Epithelial cell of prostate (primary cell): ENCODE data around the gene PTPRM.

Experiments
- DNase-seq: peaks from one replicate; pipeline ENCODE4 v3.0.0-alpha.2; 2011; ENCODE audit warnings: low read depth, low spot score
- H3K27ac ChIP-seq: fragments of 450-650 bp; 2 replicates; pipeline ENCODE4 v1.5.1; 2017; ENCODE audit warnings: mild to moderate bottlenecking

PTPRM gene

DNA sequence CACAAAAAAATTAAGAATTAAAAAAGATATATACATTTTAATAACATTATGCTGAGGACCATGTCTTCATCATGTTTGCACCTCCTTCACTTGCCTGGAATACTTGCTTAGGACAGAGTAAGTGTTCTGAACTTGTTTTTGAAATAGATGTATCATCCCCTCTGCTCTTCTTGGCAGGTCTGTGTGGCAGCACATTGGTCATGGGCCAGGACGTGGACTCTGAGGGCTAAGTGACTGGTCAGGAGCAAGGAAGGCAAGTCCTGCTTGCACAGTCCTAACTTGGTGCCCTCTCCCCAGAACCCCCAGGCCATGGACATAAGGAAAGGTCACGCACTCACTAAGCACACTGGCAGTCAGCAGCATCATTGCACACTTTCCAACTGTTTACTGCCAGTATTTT is 95.8 kb downstream of the PTPRM start:
- DNase-seq: no peak
- H3K27ac ChIP-seq: no peak overlapping the region

DNA sequence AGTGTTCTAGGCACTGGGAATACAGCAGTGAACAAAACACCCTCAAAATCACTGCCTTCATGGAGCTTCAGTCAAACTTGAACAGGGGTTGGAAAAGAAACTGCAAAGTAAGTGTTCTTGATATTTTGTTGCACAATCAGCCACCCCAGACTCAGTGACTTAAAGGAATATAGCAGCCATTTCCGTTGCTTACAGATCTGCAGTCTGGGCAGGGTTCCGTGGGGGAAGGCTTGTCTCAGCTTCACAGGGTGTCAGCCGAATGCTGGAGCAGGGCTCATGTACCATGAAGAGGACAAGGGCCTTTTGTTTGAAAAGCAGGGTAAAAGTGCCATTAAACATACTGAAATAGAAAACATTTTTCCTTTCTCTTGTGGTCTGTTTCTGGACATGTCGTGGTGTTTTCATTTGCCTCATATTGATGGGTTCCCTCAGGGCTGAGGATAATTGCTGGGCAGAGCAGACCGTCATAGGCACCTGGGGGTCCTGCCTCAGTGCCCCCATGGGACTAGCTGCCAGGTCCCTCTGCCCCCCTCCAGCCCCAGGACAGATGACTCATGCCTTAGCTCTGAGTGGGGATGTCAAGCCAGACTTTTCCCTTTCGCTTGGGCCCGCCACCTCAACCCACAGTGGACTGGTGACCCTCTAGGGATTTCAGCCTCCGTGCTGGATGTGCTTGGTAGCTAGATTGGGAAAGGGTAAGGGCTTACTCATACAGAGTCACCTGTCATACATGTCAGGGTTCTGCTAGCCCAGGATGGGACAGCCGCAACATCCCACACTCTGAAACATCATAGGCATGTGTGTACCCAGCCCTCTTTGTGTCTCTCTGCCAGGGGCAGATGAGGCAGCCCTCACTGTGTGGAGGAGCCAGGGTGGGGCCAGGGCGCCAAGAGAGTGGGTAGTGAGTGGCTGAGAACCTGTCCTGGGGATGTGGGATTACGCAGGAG is 96.5 kb downstream of the PTPRM start:
- no peak overlapping the region for H3K27ac ChIP-seq
- DNase-seq: no peak

DNA sequence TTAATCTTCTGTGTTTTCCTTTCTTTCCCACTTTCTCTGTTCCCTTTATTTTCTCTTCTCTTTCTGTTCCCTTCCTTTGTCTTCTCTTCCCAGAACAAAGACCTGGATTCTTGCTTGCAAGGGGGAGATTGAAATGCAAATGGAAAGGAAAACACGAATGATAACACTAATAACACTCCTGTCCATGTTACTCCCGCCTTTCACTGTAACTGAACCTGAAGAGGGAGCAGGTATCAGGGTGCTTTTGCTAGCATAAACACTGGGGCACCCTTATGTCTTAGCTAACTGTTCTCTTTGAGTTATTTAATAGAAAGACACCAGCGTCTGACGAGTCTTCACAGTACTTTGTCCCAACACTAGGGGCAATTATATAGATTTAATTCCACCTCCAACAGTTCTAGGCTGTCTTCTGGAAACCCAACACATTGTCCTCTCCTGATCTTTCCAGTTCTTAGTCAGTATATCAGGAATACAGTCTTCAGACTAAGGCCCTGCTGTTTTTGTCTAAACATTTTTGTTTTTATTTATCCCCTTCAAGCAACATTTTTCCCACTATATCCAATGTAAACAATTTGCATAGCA is 99.2 kb downstream of the PTPRM start:
- no peak overlapping the region for H3K27ac ChIP-seq
- no peak for DNase-seq

DNA sequence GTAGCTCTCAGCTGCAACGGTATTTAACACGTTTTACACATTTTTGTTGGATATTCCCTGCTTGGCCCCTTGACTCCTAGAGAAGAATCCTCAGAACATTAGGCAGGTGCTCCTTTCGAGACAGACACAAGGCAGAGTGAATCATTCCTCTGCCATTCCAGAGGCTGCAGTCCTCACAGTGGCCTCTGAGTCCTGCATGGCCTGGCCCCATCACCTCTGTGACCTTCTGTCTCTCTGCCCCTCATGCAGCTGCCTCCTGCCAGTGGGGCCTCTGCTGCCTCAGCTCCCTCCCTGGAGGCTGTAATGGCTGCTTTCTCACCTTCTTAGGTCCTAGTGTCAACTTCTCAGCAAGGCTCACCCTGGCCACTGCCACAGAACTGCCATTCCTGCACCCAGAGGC is 101.3 kb downstream of the PTPRM start:
- no peak overlapping the region for H3K27ac ChIP-seq
- DNase-seq: no peak

DNA sequence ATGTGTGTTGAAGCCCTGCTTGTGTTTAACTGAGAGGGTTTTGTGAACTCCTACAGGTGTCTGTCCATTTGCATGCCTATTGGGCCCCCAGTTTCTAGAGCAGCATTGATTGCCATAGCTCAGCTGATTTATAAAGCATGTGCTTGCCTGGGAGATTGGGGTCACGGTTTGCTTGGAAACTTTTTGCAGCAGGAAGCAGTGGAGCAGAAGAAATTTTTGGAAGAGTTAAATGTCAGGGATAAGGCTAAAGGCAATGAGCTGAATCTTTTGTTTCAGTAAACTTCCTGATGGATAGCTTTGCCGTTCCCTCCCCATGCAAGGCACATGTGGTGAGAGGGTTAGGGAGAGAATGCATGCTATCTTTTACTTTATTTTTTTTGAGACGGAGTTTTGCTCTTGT is 102.2 kb downstream of the PTPRM start:
- DNase-seq: no peak

DNA sequence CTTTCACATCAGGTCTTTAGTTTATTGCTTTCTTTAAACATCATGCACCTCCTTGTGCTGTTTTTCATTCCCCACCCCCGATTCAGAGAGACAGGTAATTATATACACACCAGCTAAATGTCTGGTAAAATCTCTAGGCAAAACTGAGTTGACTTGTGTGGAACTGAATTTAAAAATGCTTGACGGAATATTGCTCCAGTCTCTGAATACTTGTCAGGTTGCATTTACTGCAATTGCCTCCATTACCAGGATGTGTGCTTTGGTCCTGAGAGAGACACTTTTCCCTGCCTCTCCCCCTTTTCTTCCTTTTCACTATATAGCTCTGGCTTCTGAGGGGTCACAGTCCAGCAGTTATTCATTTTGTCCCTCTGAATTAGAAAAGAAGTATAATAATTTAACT is 104.0 kb downstream of the PTPRM start:
- DNase-seq: no peak
- no peak overlapping the region for H3K27ac ChIP-seq

More for the DNA sequence above, 102.2 kb downstream of the PTPRM start:
- no peak overlapping the region for H3K27ac ChIP-seq

DNA sequence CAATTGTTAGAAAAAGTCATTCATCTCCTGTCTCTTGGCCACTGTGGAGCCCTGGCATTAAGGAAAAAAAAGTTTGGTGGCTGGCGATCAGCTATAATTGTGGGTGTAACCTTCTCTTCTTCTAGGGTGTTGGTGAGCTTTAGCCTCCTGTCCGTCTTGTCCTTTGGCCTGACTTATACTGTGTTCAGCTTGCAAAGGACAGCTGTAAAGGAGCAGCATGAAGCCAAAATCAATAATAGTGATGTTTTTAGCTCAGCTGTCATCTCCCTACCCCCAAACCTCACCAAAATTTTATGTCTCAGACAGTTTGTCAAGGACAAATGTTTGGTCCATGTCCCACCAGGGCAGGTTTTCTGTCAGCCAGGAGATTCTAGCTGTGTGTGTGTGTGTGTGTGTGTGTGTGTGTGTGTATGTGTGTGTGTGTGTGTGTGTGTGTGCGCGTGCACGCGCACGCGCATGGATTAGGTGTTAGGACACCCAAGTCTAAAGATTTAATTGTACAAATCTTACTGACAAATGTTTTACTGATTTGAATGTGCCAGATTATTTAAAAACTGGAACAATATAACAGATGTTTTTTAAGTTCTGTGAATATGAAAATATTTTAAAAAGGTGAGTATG is 109.2 kb downstream of the PTPRM start:
- DNase-seq: no peak

DNA sequence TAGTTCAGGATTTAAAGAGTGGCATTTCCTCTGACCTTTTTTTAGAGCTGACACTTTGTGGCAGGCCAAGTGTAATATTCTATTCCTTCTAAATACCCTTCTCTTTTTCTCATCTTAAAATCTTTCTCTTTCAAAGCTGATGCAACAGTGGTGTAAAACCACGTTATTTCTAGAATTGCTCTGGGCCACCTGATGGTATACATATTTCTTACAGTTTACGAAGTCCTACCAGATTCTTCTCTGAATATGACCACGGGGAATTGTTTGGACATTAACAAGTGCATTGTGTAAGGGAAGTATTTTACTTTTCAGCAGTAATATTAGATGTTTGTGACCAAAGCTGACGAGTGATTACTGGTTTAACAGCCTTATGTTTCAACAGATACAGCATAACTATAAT is 109.9 kb downstream of the PTPRM start:
- no peak overlapping the region for H3K27ac ChIP-seq
- no peak for DNase-seq

More for the DNA sequence above, 109.2 kb downstream of the PTPRM start:
- no peak overlapping the region for H3K27ac ChIP-seq

DNA sequence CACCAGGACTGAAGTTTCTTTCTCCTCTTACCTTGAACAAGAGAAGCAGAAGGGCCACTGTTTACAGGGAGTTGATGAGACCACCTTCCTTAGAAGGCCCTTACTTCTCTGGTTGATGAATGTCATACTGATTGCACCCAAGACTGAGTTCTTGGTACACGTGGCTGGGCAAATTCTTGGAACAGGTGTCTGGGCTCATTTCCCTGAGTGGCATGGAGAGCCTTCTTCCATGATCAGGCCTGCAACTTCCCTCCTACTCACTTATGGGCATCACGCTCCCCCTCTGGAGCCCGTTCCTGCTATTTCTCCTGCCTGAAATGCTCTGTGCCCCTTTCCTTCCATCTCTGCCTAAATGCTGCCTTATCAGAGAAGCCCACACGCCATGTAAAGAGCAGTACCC is 110.3 kb downstream of the PTPRM start:
- H3K27ac ChIP-seq: no peak overlapping the region
- DNase-seq: no peak

DNA sequence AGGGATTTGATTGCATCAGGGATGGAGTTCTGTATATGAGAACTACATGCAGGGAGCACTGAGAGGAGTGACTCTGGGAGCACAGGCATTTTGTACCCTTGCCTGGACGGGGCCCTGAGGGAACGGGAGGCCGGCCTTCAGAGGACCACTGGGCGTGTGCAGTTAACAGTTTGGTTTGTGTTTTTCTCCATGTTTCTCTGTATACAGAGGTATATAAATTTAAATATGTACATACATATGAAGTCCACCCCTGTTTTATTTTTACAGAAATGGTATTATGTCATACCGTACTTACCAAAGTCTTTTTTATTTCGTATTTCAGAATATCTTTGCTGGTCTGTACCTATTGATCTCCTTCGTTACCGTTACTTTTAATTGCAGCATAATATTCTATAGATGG is 111.3 kb downstream of the PTPRM start:
- no peak for DNase-seq
- no peak overlapping the region for H3K27ac ChIP-seq

DNA sequence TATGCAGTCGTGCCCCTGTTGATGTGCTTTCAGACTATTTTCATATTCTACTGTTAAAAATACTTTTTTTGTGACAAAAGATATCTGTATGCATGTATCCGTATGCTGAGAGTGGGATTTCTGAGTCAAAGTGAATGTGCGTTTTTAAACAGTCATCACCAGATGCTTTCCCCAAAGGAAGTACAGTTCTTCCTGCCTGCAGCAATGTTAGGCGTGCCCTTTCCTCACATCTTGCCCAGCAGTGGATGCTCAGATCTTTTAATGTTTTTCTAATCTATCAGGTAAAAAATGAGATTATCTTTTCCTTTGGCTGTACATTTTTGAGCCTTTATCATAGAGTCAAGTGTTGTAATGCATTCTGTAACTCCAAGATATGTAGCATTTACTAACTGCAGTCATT is 111.7 kb downstream of the PTPRM start:
- no peak overlapping the region for H3K27ac ChIP-seq
- DNase-seq: no peak

DNA sequence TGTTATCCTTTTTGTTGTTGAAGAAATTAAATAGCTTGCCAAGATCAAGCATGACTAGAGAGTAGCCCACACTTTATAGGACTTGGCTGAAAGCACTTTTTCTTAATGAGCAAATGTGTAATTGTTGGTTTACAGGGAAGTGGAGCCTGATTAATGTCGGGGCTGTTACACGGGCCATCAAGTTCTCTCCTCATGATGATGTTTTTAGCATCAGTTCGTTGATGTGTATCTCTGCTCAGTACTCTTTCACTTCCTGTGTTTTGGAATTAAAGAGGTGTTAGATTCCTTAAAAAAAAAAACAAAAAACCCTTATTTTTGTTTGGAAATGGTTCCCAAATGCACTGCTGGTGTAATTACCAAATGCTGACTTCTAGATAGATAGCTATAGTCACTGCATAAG is 114.2 kb downstream of the PTPRM start:
- DNase-seq: no peak
- no peak overlapping the region for H3K27ac ChIP-seq

DNA sequence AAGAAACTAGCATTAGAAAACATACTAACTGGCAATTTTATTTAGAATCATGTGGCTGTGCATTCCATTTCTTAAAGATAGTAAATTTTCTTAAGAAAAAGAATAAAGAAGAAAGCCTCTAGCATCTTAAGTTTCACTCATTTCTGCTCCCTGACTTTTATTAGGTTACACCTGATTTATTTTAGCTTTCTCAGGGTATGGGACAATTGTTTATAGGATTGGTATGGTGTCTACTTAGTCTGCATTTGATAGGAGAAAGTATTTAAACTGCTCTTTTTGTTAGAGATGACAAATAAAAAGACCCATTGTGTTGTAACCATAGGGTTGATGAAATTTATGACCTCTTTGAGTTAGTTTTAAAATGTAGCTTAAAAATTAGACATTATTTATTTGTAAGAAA is 115.2 kb downstream of the PTPRM start:
- DNase-seq: no peak
- H3K27ac ChIP-seq: no peak overlapping the region

DNA sequence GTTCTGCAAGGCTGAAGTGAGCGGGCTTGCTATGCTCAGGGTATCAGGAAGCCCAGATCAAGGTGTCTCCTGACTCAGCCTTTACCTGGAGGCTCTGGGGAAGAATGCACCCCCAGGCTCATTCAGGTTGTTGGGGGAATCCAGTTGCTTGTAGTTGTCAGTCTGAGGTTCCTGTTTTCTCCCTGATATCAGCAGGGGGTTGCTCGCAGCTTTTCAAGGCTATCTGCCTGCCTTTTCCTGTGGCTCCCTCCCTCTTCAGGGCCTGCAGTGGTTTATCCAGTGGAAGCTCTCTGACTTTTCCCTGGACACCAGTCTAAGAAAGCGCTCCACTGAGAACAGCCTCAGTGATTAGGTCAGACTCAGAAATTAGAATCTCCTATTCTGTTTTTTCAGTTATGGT is 116.6 kb downstream of the PTPRM start:
- no peak for DNase-seq

DNA sequence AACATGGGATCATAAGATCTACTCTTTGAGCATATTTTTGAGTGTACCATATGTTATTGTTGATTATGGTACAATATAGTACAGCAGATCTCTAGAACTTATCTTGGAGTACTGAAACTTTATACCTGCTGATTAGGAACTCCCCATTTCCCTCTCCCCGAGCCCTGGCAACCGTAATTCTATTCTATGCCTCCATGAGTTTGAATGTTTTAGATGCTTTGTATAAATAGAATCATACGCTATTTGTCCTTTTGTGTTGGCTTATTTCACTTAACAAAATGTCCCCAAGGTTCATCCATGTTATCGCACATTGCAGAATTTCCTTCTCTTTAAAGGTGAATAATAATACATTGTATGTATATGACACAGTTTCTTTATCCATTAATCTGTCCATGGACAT is 117.2 kb downstream of the PTPRM start:
- no peak for DNase-seq
- peak overlapping the region; percentile 38 for H3K27ac ChIP-seq

More for the DNA sequence above, 116.6 kb downstream of the PTPRM start:
- H3K27ac ChIP-seq: no peak overlapping the region

DNA sequence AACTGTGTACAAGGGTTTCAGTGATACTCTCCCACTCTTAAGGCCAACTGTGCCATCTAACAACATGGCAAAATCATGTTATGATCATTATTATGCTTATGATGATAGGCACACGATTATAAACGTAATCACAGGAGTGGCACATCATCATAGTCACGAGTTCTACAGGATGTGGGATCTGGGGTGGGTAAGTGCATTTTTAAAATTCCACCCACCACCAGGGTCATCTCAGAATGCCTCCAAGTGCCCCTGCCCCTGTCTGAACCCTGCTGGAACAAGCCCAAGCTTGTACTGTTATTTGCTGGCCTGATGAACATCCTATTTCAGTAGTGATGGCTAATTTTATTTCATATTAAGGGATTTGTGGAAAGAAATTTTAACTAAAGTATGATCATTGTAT is 117.8 kb downstream of the PTPRM start:
- DNase-seq: peak; percentile 3
- peak overlapping the region; percentile 38 for H3K27ac ChIP-seq

DNA sequence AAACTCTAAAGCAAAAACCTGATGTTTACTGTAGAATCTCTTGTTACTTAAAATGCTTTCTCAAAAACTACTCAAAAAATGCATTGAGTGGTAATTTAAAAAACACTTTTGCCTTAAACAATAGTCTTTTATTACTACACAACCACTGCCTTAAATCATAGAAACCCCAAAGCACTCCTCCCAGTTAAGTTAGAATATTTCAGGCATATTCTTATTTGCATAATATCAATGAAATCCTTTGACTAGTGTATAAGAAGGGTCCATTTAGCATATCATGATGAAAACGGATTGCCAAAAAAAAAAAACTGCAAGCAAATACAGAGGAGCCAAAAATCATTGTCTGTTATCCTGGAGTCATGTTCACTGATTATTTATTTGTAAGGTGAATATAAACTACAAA is 119.2 kb downstream of the PTPRM start:
- no peak for DNase-seq
- H3K27ac ChIP-seq: no peak overlapping the region

DNA sequence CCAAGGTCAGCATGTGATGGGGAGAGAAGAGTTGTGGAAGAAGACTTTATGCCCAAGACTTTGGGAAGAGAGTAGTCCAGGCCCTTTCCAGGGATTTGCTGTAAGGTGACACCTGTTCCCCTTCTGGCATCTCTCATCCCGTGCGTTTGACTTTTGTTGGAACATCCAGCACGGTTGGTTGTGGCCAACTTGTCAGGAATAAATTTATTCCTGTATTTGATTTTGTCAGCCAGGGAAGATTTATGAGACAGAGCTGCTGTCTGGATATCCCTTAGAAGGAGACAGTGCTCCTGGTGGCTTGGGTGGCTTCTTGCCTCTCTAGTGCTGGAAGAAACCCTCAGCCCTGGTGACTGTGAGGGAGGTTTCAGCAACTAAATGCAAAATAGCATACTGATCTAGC is 121.5 kb downstream of the PTPRM start:
- H3K27ac ChIP-seq: no peak overlapping the region
- DNase-seq: no peak

DNA sequence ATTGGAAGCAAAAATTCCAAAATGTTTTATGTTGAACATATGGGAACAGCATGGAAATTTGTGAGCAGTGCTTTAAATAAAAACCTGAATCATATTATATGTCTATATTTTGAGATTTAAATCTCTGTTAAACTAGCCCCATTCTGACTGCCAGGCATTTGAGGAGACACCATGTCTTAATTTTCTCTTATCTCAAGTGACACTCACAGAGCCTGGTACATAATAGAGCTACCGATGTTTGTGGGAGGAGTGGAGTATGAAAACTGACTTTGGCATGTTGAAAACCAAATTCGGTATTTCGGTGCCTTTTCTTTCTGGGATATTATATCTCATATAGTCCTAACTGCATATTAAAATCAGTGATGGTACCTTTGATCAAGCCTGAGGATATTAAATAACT is 124.1 kb downstream of the PTPRM start:
- no peak for DNase-seq
- no peak overlapping the region for H3K27ac ChIP-seq

DNA sequence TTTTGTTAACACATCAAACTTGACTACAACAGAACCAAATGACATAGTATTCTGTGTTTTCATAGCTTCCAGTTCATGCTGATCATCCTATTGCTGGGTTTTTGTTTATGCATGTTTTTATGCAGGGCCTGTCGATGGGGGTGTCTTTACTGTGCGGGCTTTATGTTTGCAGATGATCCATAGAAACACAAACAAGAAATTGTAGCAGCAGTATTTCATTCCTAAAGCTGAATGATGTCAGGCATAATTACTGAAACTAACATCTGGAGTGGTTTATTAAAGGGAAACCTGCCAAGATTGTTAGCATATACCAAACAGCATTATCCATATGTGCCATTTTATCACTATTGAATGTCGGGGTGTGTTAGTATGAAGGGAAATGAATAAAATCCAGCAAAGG is 129.7 kb downstream of the PTPRM start:
- no peak overlapping the region for H3K27ac ChIP-seq
- no peak for DNase-seq

DNA sequence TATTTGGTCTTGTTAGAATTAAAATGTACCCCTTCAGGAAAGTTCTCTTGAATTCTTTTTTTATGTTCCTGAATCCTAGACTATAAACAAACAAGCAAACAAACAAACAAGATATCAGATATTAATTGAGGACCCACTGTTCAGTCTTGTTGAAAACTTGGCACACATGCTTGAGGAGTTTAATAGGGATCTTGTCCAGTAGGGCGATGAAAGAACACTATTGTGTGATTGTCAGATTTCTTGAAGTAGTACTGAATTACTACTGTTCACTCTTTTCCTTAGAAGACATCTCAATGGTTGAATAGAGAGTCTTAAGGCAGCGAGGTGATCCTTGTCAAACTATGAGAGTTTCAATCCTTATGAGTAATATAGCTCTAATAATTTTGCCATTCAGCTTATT is 130.2 kb downstream of the PTPRM start:
- H3K27ac ChIP-seq: no peak overlapping the region
- DNase-seq: no peak
